Measurements from ENCODE around the gene SLC6A16. TPM values are rescaled to one million over a fixed set of nuclear protein-coding genes. Genes with fewer than 3 reads are reported as not detected.

The SLC6A16 gene
- total and polyA plus RNA-seq, 2 of the 8 experiments (the other 6 are each of a cell fraction or from before 2014, with no cell fraction given), result 1.1 to 1.5 TPM

DNA sequence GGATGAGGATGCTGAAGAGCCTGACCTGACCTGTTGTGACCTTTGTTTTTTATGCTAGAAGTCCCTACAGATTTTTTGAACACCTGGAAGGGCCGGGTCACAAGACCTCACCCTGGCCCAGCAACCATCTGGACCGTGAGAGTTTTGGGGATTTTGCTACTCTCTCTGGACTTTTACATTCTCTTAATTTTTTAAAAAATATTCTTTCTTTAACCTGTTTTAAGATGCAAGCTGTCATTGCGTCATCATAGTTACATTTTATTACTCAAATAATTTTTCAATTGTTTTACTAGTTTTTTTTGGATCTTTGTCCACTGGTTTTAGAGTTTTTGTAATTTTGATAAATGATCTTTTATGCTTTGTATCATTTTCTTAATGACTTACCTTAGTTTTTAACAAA is 46.2 kb upstream of the SLC6A16 start:
- ChIA-PET POLR2A (ENCODE audit: partially characterized antibody) (interaction anchor here (1.3 to 1.6 kb wide), 2 partner anchors 12 to 43 kb away, joined by 4 to 5 read pairs; no protein-coding TSS in a partner anchor), CTCF (ENCODE audit: partially characterized antibody) (interaction anchor here (0.6 to 1.4 kb wide), 3 partner anchors 12 to 45 kb away, joined by 3 read pairs; no protein-coding TSS in a partner anchor)
- no peak for FAIRE-seq
- Histone ChIP-seq H4K5ac (ENCODE audit: insufficient read length, low read depth, low read length) (no peak overlapping the region), H3K36me3 (ENCODE audit: control insufficient read depth in 2 of 4, insufficient read depth in 4 of 4, low read length in 3 of 4) (no peaks in the 10 kb centered on the region), H2BK12ac (ENCODE audit: low read depth, low read length) (no peak overlapping the region), H4K20me1 (replicated peaks in 1 of 2; ENCODE audit: control insufficient read depth in 1 of 2, insufficient read depth in 2 of 2, low read length in 2 of 2) (no peaks in the 10 kb centered on the region), H3K56ac (replicated peaks; ENCODE audit: insufficient read length, low read depth, low read length) (no peak overlapping the region), H3K27ac (ENCODE audit: low read depth, low read length) (no peak overlapping the region), H2AK5ac (ENCODE audit: low read depth, low read length) (no peak overlapping the region), H3K4ac (replicated peaks; ENCODE audit: insufficient read length, low read depth, low read length) (no peak overlapping the region), H3K23ac (ENCODE audit: insufficient read length) (no peak overlapping the region), H3K79me2 (ENCODE audit: control insufficient read depth in 1 of 2, insufficient read depth in 2 of 2, low read length in 2 of 2) (no peaks in the 10 kb centered on the region), H3K4me3 (ENCODE audit: extremely low read depth in 1 of 4, insufficient read depth in 2 of 4, low read depth in 3 of 4, low read length in 4 of 4) (no peak overlapping the region), H2AFZ (ENCODE audit: low read length) (no peak overlapping the region), H3K14ac (ENCODE audit: insufficient read length) (no peak overlapping the region), H2BK5ac (ENCODE audit: low read depth, low read length) (no peak overlapping the region), H2BK15ac (ENCODE audit: low read length) (no peak overlapping the region), H2BK120ac (replicated peaks; ENCODE audit: low read depth, low read length) (no peak overlapping the region), H3K79me1 (ENCODE audit: low read depth, low read length) (no peaks in the 10 kb centered on the region), H3K9ac (replicated peaks in 1 of 4; ENCODE audit: extremely low read depth in 1 of 4, low read depth in 3 of 4, low read length in 3 of 4) (no peak overlapping the region), H4K8ac (ENCODE audit: extremely low read depth, insufficient read depth, low read length) (no peak overlapping the region), H3K27me3 (replicated peaks in 1 of 4; ENCODE audit: control insufficient read depth in 3 of 4, extremely low read depth in 1 of 4, insufficient read depth in 3 of 4, low read length in 3 of 4) (no peaks in the 10 kb centered on the region; a peak in 1 of 7 replicates), H3K18ac (ENCODE audit: extremely low read depth, low read length) (no peak overlapping the region), H3K9me3 (ENCODE audit: insufficient read depth in 2 of 2, low read depth in 1 of 2, low read length in 1 of 2) (0 out of 4 replicates have a peak, but pooled peaks cover 0 to 7% of the 10 kb centered on the region in 2 experiments), H2BK20ac (ENCODE audit: low read length) (no peak overlapping the region), H3K4me1 (replicated peaks in 1 of 4; ENCODE audit: control insufficient read depth in 3 of 4, insufficient read depth in 4 of 4, low read length in 3 of 4) (no peaks in the 10 kb centered on the region), H3K23me2 (ENCODE audit: low read depth, low read length) (no peaks in the 10 kb centered on the region), H3K4me2 (ENCODE audit: insufficient read depth in 1 of 2, low read depth in 2 of 2, low read length in 2 of 2) (no peak overlapping the region), H4K91ac (replicated peaks; ENCODE audit: insufficient read length, low read length) (no peak overlapping the region)
- 80% methylated on average over 3 of the region's 3 CpGs; no CpG with 5 or more reads in 1 of the 2 experiments for WGBS, 2 experiments (ENCODE audit: extremely low coverage in 1 of 2, insufficient coverage in 1 of 2, insufficient read length in 1 of 2, insufficient replicate concordance in 2 of 2, low coverage in 1 of 2, low lambda C conversion rate in 2 of 2, missing lambda C conversion rate in 1 of 2)
- no peak for TF ChIP-seq BACH1 (IDR thresholded peaks at IDR 0.05; ENCODE audit: low read length)
- no peak for DNase-seq (ENCODE audit: low read depth in 1 of 2, low spot score in 2 of 2)

Data from H1 (cell line).